ENCODE measurements around the gene MAP4K5. TPM values are rescaled to one million over a fixed set of nuclear protein-coding genes. Genes with fewer than 3 reads are reported as not detected.

The MAP4K5 gene
- total RNA-seq, 1 experiment from 2014 or later = 39.1 TPM

DNA sequence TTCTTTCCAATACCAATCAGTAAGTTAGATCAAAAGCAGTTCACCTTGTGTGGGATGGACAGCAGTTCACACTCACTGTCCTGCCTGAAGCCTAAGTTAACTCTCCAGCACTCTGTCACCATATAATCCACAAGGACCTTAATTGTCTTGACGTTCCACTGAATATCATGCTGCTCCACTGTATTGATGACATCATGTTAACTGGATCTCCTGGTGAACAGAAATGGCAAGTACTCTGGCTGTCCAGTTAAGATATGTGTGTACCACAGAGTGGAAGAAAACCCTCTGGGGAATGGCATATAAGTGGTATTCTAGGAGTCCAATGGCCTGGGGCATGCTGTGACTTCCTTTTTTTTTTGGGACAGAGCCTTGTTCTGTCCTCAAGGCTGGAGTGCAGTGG is 151.9 kb downstream of the MAP4K5 start:
- Histone ChIP-seq H2AFZ (ENCODE audit: low read depth, low read length, poor library complexity, severe bottlenecking) (no peak overlapping the region), H3K9me3 (ENCODE audit: control insufficient read depth in 1 of 2, insufficient read depth in 1 of 2, low read depth in 1 of 2, low read length in 2 of 2) (no peaks in the 10 kb centered on the region), H3K4me3 (replicated peaks in 1 of 2; ENCODE audit: low read depth in 1 of 2, low read length in 2 of 2) (no peak overlapping the region), H3K36me3 (ENCODE audit: control insufficient read depth in 1 of 2, insufficient read depth in 2 of 2, low read length in 2 of 2) (no peaks in the 10 kb centered on the region), H3K27ac (ENCODE audit: low read depth, low read length) (no peak overlapping the region), H3K9ac (ENCODE audit: low read length) (no peak overlapping the region), H4K20me1 (ENCODE audit: insufficient read depth) (no peaks in the 10 kb centered on the region), H3K79me2 (ENCODE audit: insufficient read depth, low read length) (no peaks in the 10 kb centered on the region), H3K9me2 (ENCODE audit: insufficient read depth) (no peaks in the 10 kb centered on the region), H3K27me3 (ENCODE audit: insufficient read depth, low read length) (no peaks in the 10 kb centered on the region), H3K4me1 (ENCODE audit: control insufficient read depth in 1 of 2, insufficient read depth in 2 of 2, low read length in 2 of 2) (no peaks in the 10 kb centered on the region), H3K4me2 (ENCODE audit: low read length) (no peak overlapping the region)
- POLR2A ChIA-PET = no interaction called here
- DNase-seq (ENCODE audit: low read depth, low spot score) (no peak), ATAC-seq (no peak)
- no peak for TF ChIP-seq EZH2phosphoT487 (IDR thresholded peaks at IDR 0.05; ENCODE audit: borderline replicate concordance)
- TF ChIP-seq ELF1 (IDR thresholded peaks at IDR 0.05; ENCODE audit: borderline replicate concordance, low read depth) = no peak
- TF ChIP-seq SRF (IDR thresholded peaks at IDR 0.05; ENCODE audit: low read depth) = no peak
- TF ChIP-seq POLR2A (IDR thresholded peaks at IDR 0.05; ENCODE audit: borderline replicate concordance, extremely low read depth, insufficient read depth, insufficient read length) = no peak
- no peak for TF ChIP-seq ZNF274 (IDR thresholded peaks at IDR 0.05; ENCODE audit: low read depth, low read length)
- TF ChIP-seq EZH2 (IDR thresholded peaks at IDR 0.05) = no peak
- no peak for TF ChIP-seq CTCF (IDR thresholded peaks at IDR 0.05 in 2 of 3, conservative IDR thresholded peaks at IDR 0.05 in 1 of 3; ENCODE audit: borderline replicate concordance in 1 of 3, insufficient read depth in 1 of 3, low read depth in 2 of 3, low read length in 2 of 3)
- no peak for TF ChIP-seq SP1 (IDR thresholded peaks at IDR 0.05; ENCODE audit: low read depth)
- no peak for TF ChIP-seq ZFX (IDR thresholded peaks at IDR 0.05)
- no TSS peak for BruUV-seq (replicated peaks)
- intact Hi-C loops (cut with micrococcal nuclease) = no loop called here
- RAD21 ChIA-PET (ENCODE audit: low non-redundant PET in 1 of 2, low total read pairs in 2 of 2, uncharacterized antibody in 2 of 2, unreplicated experiment in 2 of 2) = no interaction called here
- CTCF ChIA-PET = no interaction called here

DNA sequence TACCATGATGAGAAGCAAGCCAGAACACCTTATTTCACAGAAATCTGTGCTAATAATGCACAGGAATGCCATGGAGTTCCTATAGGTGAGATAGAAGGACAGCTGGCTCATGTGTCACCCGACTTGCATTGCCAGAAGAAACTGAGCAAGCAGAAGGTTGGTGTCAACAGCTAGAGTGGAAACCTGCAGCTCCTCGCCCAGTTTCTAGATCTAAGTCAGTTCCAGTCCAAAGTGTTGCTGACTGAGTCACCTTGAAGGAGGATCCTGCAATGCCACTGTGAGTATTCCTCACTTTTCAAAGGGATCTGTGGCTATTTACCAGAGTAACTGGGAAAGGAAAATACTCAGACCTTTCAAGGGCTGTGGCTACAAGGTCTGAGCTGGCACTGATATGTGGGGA is 152.8 kb downstream of the MAP4K5 start:
- DNase-seq (ENCODE audit: low read depth, low spot score) (no peak), ATAC-seq (no peak)
- no TSS peak for BruUV-seq (replicated peaks)
- no peak overlapping the region for H3K9ac ChIP-seq (ENCODE audit: low read length)
- POLR2A ChIA-PET = no interaction called here
- no peak overlapping the region for H2AFZ ChIP-seq (ENCODE audit: low read depth, low read length, poor library complexity, severe bottlenecking)
- no peaks in the 10 kb centered on the region for H3K9me3 ChIP-seq (ENCODE audit: control insufficient read depth in 1 of 2, insufficient read depth in 1 of 2, low read depth in 1 of 2, low read length in 2 of 2)
- no peak overlapping the region for H3K4me3 ChIP-seq (replicated peaks in 1 of 2; ENCODE audit: low read depth in 1 of 2, low read length in 2 of 2)
- intact Hi-C loops (cut with micrococcal nuclease) = no loop called here
- no peaks in the 10 kb centered on the region for H4K20me1 ChIP-seq (ENCODE audit: insufficient read depth)
- no peaks in the 10 kb centered on the region for H3K9me2 ChIP-seq (ENCODE audit: insufficient read depth)
- H3K27me3 ChIP-seq (ENCODE audit: insufficient read depth, low read length) = no peaks in the 10 kb centered on the region
- no peaks in the 10 kb centered on the region for H3K4me1 ChIP-seq (ENCODE audit: control insufficient read depth in 1 of 2, insufficient read depth in 2 of 2, low read length in 2 of 2)
- no peak overlapping the region for H3K27ac ChIP-seq (ENCODE audit: low read depth, low read length)
- H3K79me2 ChIP-seq (ENCODE audit: insufficient read depth, low read length) = no peaks in the 10 kb centered on the region
- TF ChIP-seq EZH2 (IDR thresholded peaks at IDR 0.05) = no peak
- TF ChIP-seq MAX (IDR thresholded peaks at IDR 0.05) = no peak
- TF ChIP-seq POLR2AphosphoS5 (IDR thresholded peaks at IDR 0.05; ENCODE audit: low read depth, low read length) = no peak
- no peak overlapping the region for H3K4me2 ChIP-seq (ENCODE audit: low read length)
- CTCF ChIA-PET = no interaction called here
- RAD21 ChIA-PET (ENCODE audit: low non-redundant PET in 1 of 2, low total read pairs in 2 of 2, uncharacterized antibody in 2 of 2, unreplicated experiment in 2 of 2) = no interaction called here
- no peaks in the 10 kb centered on the region for H3K36me3 ChIP-seq (ENCODE audit: control insufficient read depth in 1 of 2, insufficient read depth in 2 of 2, low read length in 2 of 2)
